ENCODE data around the gene NOP9.

Gene NOP9

GRCh38 chr14:24262821-24263733, 36.6 kb upstream of the NOP9 start, which contains the start of gene TGM1:
TSS of gene TGM1 (minus strand) at chr14:24263177. CDS start at chr14:24262352, 825 bp downstream.
- no peak for DNase-seq (ENCODE audit: extremely low spot score)
- ChIA-PET CTCF (interaction anchor here (1.5 kb wide), 1 partner anchor 8 kb away, joined by 6 read pairs; no protein-coding TSS in a partner anchor), POLR2A (interaction anchor here (1.8 to 4.2 kb wide), 2 partner anchors 8 to 21 kb away, joined by 6 to 30 read pairs; partner anchors contain the start of genes RABGGTA and TINF2)
- TF ChIP-seq ZNF384 (IDR thresholded peaks at IDR 0.05) (no peak), LEF1 (IDR thresholded peaks at IDR 0.05; ENCODE audit: borderline replicate concordance) (no peak), HDGF (IDR thresholded peaks at IDR 0.05; ENCODE audit: borderline replicate concordance) (no peak), SP1 (IDR thresholded peaks at IDR 0.05) (no peak)

- ChIA-PET POLR2A (interaction anchor here (1.2 kb wide), 1 partner anchor 21 kb away, joined by 5 read pairs; the partner anchor contains the start of gene TINF2), CTCF (no interaction called here)
- no peak for TF ChIP-seq ARNT (IDR thresholded peaks at IDR 0.05)
- DNase-seq (ENCODE audit: extremely low spot score) = no peak
Measured at GRCh38 chr14:24263848-24264247, 35.8 kb upstream of the NOP9 start.

- ChIA-PET POLR2A (interaction anchor here (1.2 kb wide), 1 partner anchor 22 kb away, joined by 5 read pairs; the partner anchor contains the start of gene TINF2), CTCF (no interaction called here)
- TF ChIP-seq PKNOX1 (IDR thresholded peaks at IDR 0.05) (no peak), L3MBTL2 (conservative IDR thresholded peaks at IDR 0.05) (no peak), HDGF (IDR thresholded peaks at IDR 0.05; ENCODE audit: borderline replicate concordance) (no peak), NFRKB (IDR thresholded peaks at IDR 0.05) (no peak), ARNT (IDR thresholded peaks at IDR 0.05) (no peak), SUZ12 (IDR thresholded peaks at IDR 0.05) (no peak)
- DNase-seq (ENCODE audit: extremely low spot score) = no peak
Measured at GRCh38 chr14:24264298-24264697, 35.4 kb upstream of the NOP9 start.

- ChIA-PET POLR2A (interaction anchor here (1.3 kb wide), 1 partner anchor 19 kb away, joined by 3 read pairs; no protein-coding TSS in a partner anchor), CTCF (no interaction called here)
- DNase-seq (ENCODE audit: extremely low spot score) = no peak
- TF ChIP-seq ARNT (IDR thresholded peaks at IDR 0.05) (no peak), NFRKB (IDR thresholded peaks at IDR 0.05) (no peak), ELF4 (IDR thresholded peaks at IDR 0.05) (no peak)
Measured at GRCh38 chr14:24266344-24267244, 33.1 kb upstream of the NOP9 start.

- ChIA-PET CTCF (interaction anchor here (0.7 kb wide), 1 partner anchor 41 kb away, joined by 3 read pairs; no protein-coding TSS in a partner anchor), POLR2A (interaction anchor here (1.3 to 2.0 kb wide), 2 partner anchors 20 to 25 kb away, joined by 3 to 7 read pairs; partner anchors contain the start of gene TINF2)
- DNase-seq (ENCODE audit: extremely low spot score) = no peak
- no peak for TF ChIP-seq NFRKB (IDR thresholded peaks at IDR 0.05)
- TF ChIP-seq ZNF384 (IDR thresholded peaks at IDR 0.05) = no peak
- no peak for TF ChIP-seq L3MBTL2 (conservative IDR thresholded peaks at IDR 0.05)
Measured at GRCh38 chr14:24267516-24267915, 32.1 kb upstream of the NOP9 start.

- DNase-seq (ENCODE audit: extremely low spot score) = no peak
- TF ChIP-seq ELF4 (IDR thresholded peaks at IDR 0.05) (no peak), SUZ12 (IDR thresholded peaks at IDR 0.05) (no peak), FOXM1 (IDR thresholded peaks at IDR 0.05; ENCODE audit: borderline replicate concordance) (no peak), CTBP1 (IDR thresholded peaks at IDR 0.05; ENCODE audit: borderline replicate concordance) (no peak), SP1 (IDR thresholded peaks at IDR 0.05) (no peak), BHLHE40 (IDR thresholded peaks at IDR 0.05; ENCODE audit: borderline replicate concordance) (no peak), HDGF (IDR thresholded peaks at IDR 0.05; ENCODE audit: borderline replicate concordance) (no peak), TARDBP (IDR thresholded peaks at IDR 0.05) (no peak), NFRKB (IDR thresholded peaks at IDR 0.05) (no peak), FOXA1 (IDR thresholded peaks at IDR 0.05) (no peak), ARNT (IDR thresholded peaks at IDR 0.05) (no peak), LEF1 (IDR thresholded peaks at IDR 0.05; ENCODE audit: borderline replicate concordance) (no peak), ZNF384 (IDR thresholded peaks at IDR 0.05) (no peak), PKNOX1 (IDR thresholded peaks at IDR 0.05) (no peak), L3MBTL2 (conservative IDR thresholded peaks at IDR 0.05) (no peak), FOXK2 (IDR thresholded peaks at IDR 0.05) (no peak)
- CTCF ChIA-PET = no interaction called here
- POLR2A ChIA-PET = interaction anchor here (0.9 to 2.0 kb wide), 3 partner anchors 21 to 31 kb away, joined by 3 to 7 read pairs (median 3); partner anchors contain the start of gene TINF2
Measured at GRCh38 chr14:24268225-24268624, 31.4 kb upstream of the NOP9 start.

GRCh38 chr14:24269368-24269767, 30.3 kb upstream of the NOP9 start:
- POLR2A ChIA-PET = interaction anchor here (0.9 to 2.0 kb wide), 2 partner anchors 27 to 30 kb away, joined by 3 to 7 read pairs; partner anchors contain the start of gene TINF2

More at GRCh38 chr14:24269368-24269767, 30.3 kb upstream of the NOP9 start:
- DNase-seq (ENCODE audit: extremely low spot score) = no peak
- TF ChIP-seq NFRKB (IDR thresholded peaks at IDR 0.05) (no peak), FOXA1 (IDR thresholded peaks at IDR 0.05) (no peak), FOXM1 (IDR thresholded peaks at IDR 0.05; ENCODE audit: borderline replicate concordance) (no peak), FOXK2 (IDR thresholded peaks at IDR 0.05) (no peak)
- CTCF ChIA-PET = interaction anchor here (0.7 to 1.2 kb wide), 2 partner anchors 26 to 64 kb away, joined by 3 read pairs; no protein-coding TSS in a partner anchor

Measured in HEK293T (cell line).